ENCODE measurements around the gene MRRF. TPM values are rescaled to one million over a fixed set of nuclear protein-coding genes. Genes with fewer than 3 reads are reported as not detected.

The MRRF gene
- total RNA-seq, 1 donor from 2014 or later = 60.2 TPM

- no peak for DNase-seq (ENCODE audit: low spot score)
Measured at GRCh38 chr9:122332083-122332482, 67.4 kb downstream of the MRRF start.

DNA sequence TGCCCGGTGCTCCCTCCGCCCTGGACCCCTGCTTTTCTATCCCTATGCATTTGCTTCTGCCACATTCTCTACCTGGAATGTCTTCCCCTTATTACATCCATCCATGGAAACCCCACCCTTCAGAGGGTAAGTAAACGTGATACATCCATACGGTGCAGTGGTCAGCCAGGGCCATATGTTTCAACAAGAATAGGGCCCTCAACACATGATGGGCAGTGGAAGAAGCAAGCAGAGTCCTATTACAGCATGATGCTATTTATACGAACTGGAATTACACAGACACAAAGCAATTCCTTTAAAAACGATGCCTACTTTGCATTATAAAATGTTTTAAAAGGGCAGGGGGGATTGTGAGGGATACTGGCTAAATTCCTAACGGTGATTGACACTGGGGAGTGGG, 68.0 kb downstream of the MRRF start:
- DNase-seq (ENCODE audit: low spot score) = no peak

- DNase-seq (ENCODE audit: low spot score) = no peak
Measured at GRCh38 chr9:122333169-122333808, 68.6 kb downstream of the MRRF start.

GRCh38 chr9:122334916-122335315, 70.2 kb downstream of the MRRF start:
- DNase-seq (ENCODE audit: low spot score) = no peak

GRCh38 chr9:122336189-122336588, 71.5 kb downstream of the MRRF start:
- no peak for DNase-seq (ENCODE audit: low spot score)

GRCh38 chr9:122336866-122337555, 72.3 kb downstream of the MRRF start:
- no peak for DNase-seq (ENCODE audit: low spot score)

GRCh38 chr9:122337556-122337929, 72.9 kb downstream of the MRRF start:
- DNase-seq (ENCODE audit: low spot score) = no peak

- no peak for DNase-seq (ENCODE audit: low spot score)
Measured at GRCh38 chr9:122338536-122338935, 73.9 kb downstream of the MRRF start.

- no peak for DNase-seq (ENCODE audit: low spot score)
Measured at GRCh38 chr9:122338994-122339393, 74.3 kb downstream of the MRRF start.

DNA sequence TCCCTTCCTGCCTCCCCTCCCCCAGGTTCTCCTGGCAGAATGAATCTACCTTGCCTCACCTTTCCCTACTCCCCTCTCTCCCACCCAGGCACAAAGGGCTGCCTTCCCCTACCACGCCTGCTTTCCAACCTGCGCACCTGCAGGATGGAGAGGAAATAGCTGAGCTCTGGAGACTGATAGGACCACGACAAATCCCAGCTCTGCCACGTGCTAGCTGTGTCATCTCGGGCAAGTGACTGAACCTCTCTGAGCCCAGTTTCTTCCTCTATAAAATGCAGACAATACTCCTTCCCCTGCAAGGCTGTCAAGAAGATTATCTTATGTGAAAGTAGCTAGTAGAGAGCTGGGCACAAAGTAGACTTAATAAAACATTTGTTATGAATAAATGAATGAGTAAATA, 74.9 kb downstream of the MRRF start:
- DNase-seq (ENCODE audit: low spot score) = no peak

- DNase-seq (ENCODE audit: low spot score) = no peak
Measured at GRCh38 chr9:122340161-122340560, 75.5 kb downstream of the MRRF start.

DNA sequence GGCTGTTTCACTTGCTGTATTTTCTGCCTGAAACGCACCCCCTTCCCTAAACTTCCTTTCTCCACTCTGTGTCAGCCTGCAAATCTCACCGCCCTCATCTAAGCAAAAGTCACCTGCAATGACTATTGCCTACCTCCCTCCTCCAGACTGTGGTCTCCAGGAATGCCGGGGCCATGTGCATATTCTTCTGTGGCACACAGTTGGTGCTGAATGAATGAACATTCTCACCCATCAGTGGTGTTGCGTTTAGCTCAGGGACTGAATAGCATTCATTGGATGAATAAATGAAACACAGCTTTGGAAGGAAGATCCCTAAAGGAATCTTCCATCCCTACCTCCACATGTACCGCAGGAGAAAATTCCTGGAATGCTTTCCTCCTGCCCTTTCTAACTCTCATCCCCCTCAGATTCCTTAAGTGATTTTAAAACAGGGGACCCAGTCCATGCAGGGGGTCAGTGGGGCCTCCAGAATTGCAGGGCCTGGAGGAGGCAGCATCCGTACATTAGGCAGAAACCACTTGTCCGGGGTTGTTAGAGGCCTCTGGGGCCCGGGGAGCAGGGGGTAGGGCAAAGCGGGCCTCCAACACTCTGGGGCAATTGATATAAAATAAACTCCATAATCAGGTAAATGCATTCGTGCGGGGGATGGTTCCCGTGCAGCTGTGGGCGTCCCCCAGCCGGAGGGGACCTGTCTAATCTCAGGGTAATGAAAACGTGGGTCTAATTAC, 77.8 kb downstream of the MRRF start:
- DNase-seq (ENCODE audit: low spot score) = no peak

- peak; percentile 44 for DNase-seq (ENCODE audit: low spot score)
Measured at GRCh38 chr9:122346478-122347347, 82.0 kb downstream of the MRRF start.

DNA sequence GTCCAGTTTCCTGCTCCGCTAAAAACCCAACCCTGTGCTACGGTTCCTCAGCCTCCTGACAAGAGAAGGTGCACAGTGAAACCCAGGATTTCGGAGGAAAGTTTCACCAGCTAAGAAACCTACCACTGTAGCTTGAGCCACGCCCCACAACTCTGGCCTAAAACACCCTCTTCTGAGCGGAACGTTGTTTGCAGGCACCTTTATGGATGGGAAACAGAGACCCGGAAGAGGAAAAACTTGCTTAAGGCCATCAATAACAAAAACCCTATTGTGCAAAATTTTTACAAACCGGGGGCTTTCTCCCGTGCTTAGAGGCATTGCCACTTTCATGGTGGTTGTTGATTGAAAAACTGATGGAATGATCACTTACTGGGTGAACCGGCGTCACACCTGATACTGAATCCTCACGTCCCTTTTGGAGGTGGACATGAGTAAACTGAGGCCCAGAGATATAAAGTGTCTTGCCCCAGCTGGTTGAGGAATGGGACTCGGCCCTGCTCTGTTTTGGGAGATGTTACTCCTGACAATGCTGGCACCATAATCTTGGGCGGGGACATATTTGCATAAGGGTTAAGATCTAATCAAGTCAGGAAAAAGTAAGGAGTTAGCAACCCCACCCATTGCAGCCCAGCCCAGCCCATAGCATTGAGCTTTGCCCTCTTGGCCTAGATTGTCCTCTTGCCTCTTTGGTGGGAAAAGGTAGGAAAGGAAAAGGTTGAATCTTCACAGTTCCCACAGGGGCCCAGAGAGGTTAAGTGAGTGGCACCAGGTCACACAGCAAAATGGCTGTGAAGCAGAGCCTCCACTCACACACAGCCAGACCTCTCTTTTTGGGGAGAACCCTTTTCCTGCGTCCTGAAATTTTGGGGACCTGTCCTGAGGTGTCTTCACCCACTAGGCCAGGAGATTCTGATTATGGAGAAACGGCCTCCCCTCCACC, 82.9 kb downstream of the MRRF start:
- peak; percentile 17 for DNase-seq (ENCODE audit: low spot score)

- no peak for DNase-seq (ENCODE audit: low spot score)
Measured at GRCh38 chr9:122348288-122348777, 83.7 kb downstream of the MRRF start.

DNA sequence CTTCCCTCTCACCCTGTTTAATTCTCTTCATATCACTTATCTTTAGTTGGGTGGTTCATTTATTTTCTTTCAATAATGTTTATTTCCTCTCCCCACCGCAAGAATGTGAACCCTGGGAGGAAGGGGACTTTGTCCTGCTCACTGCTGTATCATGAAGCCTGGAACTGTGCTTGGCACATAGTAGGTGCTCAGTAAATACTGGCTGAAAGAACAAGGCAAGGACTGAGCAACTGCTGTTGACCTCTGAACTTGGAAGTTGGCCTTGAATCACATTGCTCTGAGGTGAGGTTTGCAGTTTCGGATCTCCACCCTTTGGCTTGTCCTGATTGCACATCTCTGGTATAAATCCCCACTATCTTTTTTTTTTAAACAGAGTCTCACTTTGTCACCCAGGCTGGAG, 84.1 kb downstream of the MRRF start:
- no peak for DNase-seq (ENCODE audit: low spot score)

GRCh38 chr9:122349201-122349600, 84.5 kb downstream of the MRRF start:
- DNase-seq (ENCODE audit: low spot score) = no peak

GRCh38 chr9:122350577-122351355, 86.1 kb downstream of the MRRF start:
- peak; percentile 79 for DNase-seq (ENCODE audit: low spot score)

DNA sequence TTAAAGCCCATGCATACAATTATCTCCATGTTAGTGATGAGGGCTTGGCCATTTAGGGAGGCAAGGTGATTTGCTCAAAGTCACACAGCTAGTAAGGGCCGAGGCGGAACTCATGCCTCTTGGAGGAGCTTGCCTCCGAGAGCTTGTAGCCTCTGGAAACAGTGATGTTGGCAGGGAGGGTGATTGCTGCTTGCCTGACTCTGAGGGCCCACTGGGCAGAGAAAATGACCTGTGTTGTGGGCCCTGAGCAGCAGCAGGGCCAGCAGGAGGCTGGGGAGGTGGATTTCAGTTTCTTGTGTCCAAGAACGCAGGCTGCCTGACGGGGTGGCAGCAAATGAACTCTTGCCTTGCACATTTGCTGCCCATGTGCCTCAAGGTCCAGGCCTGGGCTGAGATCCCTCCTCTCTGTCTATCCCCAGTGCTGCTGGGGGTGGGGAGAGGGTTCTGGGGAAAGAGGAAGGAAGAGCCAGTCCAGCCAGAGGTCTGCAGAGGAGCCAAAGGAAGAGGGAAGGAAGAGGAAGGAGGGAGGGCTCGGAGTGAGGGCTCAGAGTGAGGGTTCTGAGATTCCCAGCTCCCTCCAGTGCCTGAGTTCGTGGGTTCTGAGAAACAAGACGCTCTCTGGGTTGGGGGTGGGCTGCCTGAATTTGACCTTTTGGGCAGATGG, 90.0 kb downstream of the MRRF start:
- no peak for DNase-seq (ENCODE audit: low spot score)
